GM12872 (cell line): ENCODE data around the gene SPR.

Experiments used
- TF ChIP-seq, protein P1 (sequence below): IDR thresholded peaks from 3 replicates; pipeline ENCODE4 v1.5.1; 2011; ENCODE audit warnings: low read depth, mild to moderate bottlenecking, low read length, moderate library complexity; ENCODE audit not compliant: insufficient read depth

Gene SPR

GRCh38 chr2:72887032-72887739, at the start of gene SPR:
Gene SPR, plus strand, starts transcription at chr2:72887408. Its CDS starts 25 bp downstream, at chr2:72887433.
- TF ChIP-seq, protein P1, sequence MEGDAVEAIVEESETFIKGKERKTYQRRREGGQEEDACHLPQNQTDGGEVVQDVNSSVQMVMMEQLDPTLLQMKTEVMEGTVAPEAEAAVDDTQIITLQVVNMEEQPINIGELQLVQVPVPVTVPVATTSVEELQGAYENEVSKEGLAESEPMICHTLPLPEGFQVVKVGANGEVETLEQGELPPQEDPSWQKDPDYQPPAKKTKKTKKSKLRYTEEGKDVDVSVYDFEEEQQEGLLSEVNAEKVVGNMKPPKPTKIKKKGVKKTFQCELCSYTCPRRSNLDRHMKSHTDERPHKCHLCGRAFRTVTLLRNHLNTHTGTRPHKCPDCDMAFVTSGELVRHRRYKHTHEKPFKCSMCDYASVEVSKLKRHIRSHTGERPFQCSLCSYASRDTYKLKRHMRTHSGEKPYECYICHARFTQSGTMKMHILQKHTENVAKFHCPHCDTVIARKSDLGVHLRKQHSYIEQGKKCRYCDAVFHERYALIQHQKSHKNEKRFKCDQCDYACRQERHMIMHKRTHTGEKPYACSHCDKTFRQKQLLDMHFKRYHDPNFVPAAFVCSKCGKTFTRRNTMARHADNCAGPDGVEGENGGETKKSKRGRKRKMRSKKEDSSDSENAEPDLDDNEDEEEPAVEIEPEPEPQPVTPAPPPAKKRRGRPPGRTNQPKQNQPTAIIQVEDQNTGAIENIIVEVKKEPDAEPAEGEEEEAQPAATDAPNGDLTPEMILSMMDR: no peak

DNA sequence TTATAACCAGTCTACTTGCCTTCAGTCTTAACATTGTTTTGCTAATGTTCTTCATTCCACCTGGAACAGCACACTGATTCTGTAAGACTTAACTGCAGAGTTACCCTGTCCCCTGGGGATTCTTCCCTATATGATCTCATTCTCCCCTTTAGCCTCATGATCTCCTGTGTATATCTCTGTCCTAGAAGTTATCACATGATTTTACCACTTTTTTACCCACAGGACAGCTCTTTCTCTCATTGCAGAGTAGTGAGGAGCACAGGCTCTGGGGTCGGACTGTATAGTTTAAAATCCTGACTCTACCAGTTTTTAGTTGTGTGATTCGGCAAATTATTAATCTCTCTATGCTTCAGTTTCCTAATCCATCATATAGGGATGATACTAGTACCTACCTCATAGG, 47.1 kb upstream of the SPR start:
- TF ChIP-seq, protein P1: no peak

GRCh38 chr2:72841462-72842125, 45.6 kb upstream of the SPR start:
- TF ChIP-seq, protein P1: no peak

- TF ChIP-seq, protein P1: 0 out of 3 replicates have a peak, but pooled peaks have one; percentile 10
Measured at GRCh38 chr2:72843301-72843700, 43.9 kb upstream of the SPR start.

- TF ChIP-seq, protein P1: no peak
Measured at GRCh38 chr2:72846171-72847095, 40.8 kb upstream of the SPR start.

DNA sequence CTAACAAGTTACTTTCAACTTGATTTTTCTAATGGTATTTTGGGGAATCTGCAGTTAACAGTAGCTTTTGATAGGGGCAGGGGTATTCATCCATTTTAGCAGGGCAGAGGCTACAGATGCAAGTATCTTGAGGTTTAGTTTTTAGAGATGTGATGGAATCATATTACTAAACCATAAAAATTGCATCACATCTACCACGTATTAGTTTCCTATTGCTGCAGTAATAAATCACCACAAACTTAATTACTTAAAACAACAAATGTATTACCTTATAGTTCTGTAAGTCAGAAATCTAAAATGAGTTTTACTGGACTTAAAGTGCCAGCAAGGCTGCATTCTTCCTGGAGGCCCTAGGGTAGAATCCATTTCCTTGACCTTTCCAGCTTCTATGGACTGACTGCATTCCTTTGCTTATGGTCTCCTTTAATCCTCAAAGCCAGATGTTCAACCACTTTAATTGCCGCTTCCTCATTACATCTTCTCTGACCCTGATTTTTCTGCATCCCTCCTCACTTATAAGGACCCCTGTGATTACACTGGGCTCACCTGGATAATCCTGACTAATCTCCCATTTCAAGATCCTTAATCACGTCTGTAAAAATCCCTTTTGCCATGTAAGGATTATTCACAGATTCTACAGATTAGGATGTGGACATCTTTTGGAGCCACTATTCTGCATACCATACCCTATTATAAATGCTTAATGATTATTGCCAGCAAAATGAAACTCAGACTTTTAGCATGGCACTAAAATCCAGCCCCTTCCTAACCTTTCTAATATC, 39.5 kb upstream of the SPR start:
- TF ChIP-seq, protein P1: no peak
